HL-60/S4 (cell line): Measurements from ENCODE around the gene TAF11L7.
"Not testable (repeated sequence)": the region's sequence is repeated elsewhere in the genome, so short reads cannot be mapped to it uniquely, and the experiment has no call there.

ENCODE experiments used
- in situ Hi-C: fragments of 300-500 bp; cut with MboI; formaldehyde crosslinking; loops from 2 replicates; pipeline ENCODE4 v1.14.3; 2022; ENCODE audit warnings: low sequenced_read_pairs

Gene TAF11L7

GRCh38 chr5:17585658-17586057 lies at the start of gene TAF11L7:
Gene TAF11L7 (minus strand): TSS chr5:17585758.
- in situ Hi-C loops, result not testable (repeated sequence)

DNA sequence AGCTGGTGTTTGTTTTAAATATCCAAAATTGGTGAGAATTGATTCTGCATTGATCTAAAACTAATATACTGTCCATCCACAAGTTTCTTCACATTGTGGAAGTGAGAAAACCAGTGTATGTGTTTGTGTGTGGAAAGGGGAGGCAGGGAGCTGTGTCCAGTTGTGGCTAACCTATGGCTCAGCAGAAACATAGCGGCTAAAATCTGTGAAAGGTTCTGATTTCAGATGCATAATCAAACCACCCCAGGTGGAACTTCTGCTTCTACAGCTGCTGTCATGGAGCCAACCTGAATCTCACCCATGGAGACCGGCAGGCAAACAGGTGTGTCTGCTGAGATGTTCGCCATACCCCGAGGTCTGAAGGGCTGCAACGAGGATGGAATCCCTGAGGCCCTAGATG lies 48.6 kb upstream of the TAF11L7 start, which contains the start of gene TAF11L14:
Gene TAF11L14, plus strand, starts transcription at position 301 of the 400 bp plus-strand sequence.
- in situ Hi-C loops, result no loop called here

DNA sequence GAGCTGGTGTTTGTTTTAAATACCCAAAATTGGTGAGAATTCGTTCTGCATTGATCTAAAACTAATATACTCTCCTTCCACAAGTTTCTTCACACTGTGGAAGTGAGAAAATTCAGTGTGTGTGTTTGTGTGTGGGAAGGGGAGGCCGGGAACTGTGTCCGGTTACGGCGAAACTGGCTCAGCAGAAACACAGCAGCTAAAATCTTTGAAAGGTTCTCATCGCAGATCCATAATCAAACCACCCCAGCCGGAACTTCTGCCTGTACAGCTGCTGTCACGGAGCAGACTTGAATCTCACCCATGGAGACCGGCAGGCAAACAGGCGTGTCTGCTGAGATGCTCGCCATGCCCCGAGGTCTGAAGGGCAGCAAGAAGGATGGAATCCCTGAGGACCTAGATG lies 46.2 kb upstream of the TAF11L7 start, which contains the start of gene TAF11L13:
Gene TAF11L13, plus strand, starts transcription at position 301 of the 400 bp plus-strand sequence.
- in situ Hi-C loops, result not testable (repeated sequence)

- in situ Hi-C loops, result no loop called here
Measured at GRCh38 chr5:17625686-17626085, 40.1 kb upstream of the TAF11L7 start.

- in situ Hi-C loops, result no loop called here
Measured at GRCh38 chr5:17620627-17621026, 35.1 kb upstream of the TAF11L7 start.

- in situ Hi-C loops, result no loop called here
Measured at GRCh38 chr5:17619354-17619753, 33.8 kb upstream of the TAF11L7 start.

DNA sequence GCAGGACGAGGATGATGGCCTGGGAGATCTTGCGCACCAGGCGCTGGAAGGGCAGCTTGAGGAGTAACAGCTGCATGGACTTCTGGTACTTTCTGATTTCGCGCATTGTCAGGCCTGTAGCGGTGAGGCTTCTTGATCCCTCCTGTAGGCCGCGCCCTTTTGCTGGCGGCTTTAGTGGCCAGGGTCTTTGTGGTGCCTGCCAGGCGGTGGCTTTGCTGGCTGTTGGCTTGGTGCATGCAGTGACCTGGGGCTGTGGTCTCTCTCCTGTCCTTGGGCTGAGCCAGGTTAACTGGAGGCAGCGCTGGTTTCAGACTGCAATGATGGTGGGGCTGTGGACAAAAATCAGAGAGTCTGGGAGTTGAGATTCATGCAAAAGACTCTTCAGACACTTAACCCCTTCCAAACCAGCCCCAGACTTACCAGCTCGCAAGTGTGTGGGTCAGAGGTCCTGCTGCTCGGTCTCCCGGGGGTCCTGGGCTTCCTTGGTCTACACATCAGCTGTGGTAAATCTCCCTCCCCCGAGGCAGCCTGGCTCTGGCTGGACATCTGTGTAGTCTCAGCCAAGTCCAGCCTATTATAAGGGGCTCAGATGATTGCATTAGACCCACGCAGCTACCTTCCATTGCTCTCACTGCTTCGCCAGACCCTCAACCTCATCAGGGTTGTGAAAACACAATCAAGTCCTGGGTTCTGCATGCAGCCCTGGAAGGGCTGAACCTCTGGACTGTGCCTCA lies 29.5 kb upstream of the TAF11L7 start:
- in situ Hi-C loops, result no loop called here

GRCh38 chr5:17610092-17610491 lies 24.5 kb upstream of the TAF11L7 start, which contains the start of gene TAF11L12:
Gene TAF11L12 (plus strand): TSS chr5:17610392.
- in situ Hi-C loops, result not testable (repeated sequence)

DNA sequence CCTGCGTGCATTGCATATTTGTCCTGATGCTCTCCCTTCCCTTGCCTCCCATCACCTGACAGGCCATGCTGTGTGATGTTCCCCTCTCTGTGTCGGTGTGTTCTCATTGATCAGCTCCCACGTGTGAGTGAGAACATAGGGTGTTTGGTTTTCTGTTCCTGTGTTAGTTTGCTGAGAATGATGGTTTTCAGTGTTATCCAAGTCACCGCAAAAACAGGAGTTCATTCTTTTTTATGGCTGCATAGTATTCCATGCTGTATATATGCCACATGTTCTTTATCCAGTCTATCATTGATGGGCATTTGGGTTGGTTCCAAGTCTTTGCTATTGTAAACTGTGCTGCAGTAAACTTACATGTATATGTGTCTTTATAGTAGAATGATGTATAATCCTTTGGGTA lies 21.9 kb upstream of the TAF11L7 start:
- in situ Hi-C loops, result not testable (repeated sequence)

DNA sequence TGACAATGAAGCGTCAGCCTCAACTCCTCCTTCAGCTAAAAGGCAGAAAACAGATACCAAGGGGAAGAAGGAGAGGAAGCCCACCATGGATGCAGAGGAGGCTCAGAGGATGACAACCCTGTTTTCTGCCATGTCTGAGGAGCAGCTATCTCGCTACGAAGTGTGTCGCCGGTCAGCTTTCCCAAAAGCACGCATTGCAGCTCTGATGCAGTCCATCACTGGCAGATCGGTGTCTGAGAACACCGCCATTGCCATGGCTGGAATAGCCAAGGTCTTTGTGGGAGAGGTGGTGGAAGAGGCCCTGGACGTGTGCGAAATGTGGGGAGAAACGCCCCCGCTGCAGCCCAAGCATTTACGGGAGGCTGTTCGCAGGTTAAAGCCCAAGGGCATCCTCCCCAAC lies 19.4 kb upstream of the TAF11L7 start:
- in situ Hi-C loops, result no loop called here

GRCh38 chr5:17603880-17604279 lies 18.3 kb upstream of the TAF11L7 start, which contains the start of gene TAF11L11:
Gene TAF11L11 (plus strand): TSS chr5:17604183.
- in situ Hi-C loops, result not testable (repeated sequence)

DNA sequence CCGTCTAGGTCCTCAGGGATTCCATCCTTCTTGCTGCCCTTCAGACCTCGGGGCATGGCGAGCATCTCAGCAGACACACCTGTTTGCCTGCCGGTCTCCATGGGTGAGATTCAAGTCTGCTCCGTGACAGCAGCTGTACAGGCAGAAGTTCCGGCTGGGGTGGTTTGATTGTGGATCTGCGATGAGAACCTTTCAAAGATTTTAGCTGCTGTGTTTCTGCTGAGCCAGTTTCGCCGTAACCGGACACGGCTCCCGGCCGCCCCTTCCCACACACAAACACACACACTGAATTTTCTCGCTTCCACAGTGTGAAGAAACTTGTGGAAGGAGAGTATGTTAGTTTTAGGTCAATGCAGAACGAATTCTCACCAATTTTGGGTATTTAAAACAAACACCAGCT lies 12.2 kb upstream of the TAF11L7 start, which contains the start of gene TAF11L10:
Gene TAF11L10, minus strand, starts transcription at position 101 of the 400 bp plus-strand sequence.
- in situ Hi-C loops, result not testable (repeated sequence)

GRCh38 chr5:17594255-17594654 lies 8.7 kb upstream of the TAF11L7 start, which contains the start of gene TAF11L9:
Gene TAF11L9 (minus strand): TSS chr5:17594394.
- in situ Hi-C loops, result not testable (repeated sequence)

DNA sequence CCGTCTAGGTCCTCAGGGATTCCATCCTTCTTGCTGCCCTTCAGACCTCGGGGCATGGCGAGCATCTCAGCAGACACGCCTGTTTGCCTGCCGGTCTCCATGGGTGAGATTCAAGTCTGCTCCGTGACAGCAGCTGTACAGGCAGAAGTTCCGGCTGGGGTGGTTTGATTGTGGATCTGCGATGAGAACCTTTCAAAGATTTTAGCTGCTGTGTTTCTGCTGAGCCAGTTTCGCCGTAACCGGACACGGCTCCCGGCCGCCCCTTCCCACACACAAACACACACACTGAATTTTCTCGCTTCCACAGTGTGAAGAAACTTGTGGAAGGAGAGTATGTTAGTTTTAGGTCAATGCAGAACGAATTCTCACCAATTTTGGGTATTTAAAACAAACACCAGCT lies 5.3 kb upstream of the TAF11L7 start, which contains the start of gene TAF11L8:
Gene TAF11L8, minus strand, starts transcription at position 101 of the 400 bp plus-strand sequence.
- in situ Hi-C loops, result not testable (repeated sequence)
